Gastrocnemius medialis (tissue), 4 donors: ENCODE measurements around the gene MSLN.

Source experiments
- POLR2A ChIP-seq, 2 donors: fragments of 450-650 bp; IDR thresholded peaks; one replicate each; pipeline ENCODE4 v1.6.1; 2017; ENCODE audit warnings: antibody characterized with exemption in 2 of 2, mild to moderate bottlenecking in 2 of 2, moderate library complexity in 2 of 2
- TF ChIP-seq, protein P1 (sequence below), 5 experiments: fragments of 450-650 bp in 3 of 5; fragments of 200-600 bp in 2 of 5; sonication (generic) in 2 of 5; IDR thresholded peaks in 4 of 5; conservative IDR thresholded peaks in 1 of 5; 1 replicate in 4 of 5; 2 replicates in 1 of 5; pipeline ENCODE4 v1.5.1; 2016 to 2019; ENCODE audit warnings: antibody characterized with exemption in 5 of 5, mild to moderate bottlenecking in 3 of 5, moderate library complexity in 3 of 5

DNA sequence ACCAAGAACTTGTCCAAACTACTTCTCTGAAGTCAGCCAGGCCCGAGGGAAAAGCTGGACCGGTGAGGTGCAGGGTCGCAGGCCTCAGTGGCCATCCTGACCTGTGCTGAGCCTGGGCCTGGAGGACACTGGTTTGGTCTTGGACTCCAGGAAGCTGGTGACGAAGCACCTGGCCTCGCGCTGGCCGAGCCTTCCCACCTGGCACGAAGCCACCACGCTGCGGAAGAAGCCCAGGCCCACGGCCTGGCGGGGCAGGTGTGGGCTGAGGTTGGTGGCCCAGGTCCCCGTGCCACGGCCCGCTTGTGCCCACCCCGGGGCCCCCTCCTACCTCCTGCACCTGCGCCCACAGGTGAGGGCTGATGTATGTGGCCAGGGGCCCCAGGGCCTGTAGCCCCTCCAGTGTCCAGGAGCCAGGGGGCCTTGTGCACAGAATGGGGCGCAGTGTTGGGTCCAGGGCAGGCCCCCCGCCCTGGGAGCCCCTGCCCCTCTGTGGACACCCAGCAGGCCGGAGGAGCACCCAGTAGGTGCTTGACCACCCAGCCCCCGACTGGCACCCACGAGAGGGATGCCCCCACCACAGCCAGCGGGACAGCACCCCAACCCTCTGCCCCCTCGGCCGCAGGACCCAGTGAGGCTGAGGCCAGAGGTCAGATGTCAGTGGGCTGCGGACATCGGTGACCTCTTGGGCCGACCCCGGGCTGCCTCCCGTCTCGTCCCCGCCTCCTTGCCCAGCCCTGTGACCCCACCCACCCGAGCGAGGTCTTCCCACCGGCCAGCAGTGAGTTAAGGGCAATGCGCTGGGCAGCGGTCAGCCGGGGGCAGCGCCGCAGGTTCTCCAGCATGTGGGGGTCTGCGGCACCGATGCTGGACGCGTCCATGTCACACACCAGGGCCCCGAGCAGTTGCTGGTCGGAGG, 13.8 kb downstream of the MSLN start:
- TF ChIP-seq, protein P1, sequence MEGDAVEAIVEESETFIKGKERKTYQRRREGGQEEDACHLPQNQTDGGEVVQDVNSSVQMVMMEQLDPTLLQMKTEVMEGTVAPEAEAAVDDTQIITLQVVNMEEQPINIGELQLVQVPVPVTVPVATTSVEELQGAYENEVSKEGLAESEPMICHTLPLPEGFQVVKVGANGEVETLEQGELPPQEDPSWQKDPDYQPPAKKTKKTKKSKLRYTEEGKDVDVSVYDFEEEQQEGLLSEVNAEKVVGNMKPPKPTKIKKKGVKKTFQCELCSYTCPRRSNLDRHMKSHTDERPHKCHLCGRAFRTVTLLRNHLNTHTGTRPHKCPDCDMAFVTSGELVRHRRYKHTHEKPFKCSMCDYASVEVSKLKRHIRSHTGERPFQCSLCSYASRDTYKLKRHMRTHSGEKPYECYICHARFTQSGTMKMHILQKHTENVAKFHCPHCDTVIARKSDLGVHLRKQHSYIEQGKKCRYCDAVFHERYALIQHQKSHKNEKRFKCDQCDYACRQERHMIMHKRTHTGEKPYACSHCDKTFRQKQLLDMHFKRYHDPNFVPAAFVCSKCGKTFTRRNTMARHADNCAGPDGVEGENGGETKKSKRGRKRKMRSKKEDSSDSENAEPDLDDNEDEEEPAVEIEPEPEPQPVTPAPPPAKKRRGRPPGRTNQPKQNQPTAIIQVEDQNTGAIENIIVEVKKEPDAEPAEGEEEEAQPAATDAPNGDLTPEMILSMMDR (IDR thresholded peaks at IDR 0.05 in 4 of 5, conservative IDR thresholded peaks at IDR 0.05 in 1 of 5) = no peak
- TF ChIP-seq POLR2A (IDR thresholded peaks at IDR 0.05) = no peak
